SU-DHL-6 (cell line): ENCODE measurements around the gene TNNT2.

ENCODE experiments used
- H2AFZ ChIP-seq: fragments of 200-600 bp; sonication (generic); 2 replicates; pipeline ENCODE4 v1.6.1; 2014; ENCODE audit warnings: low read depth, mild to moderate bottlenecking, moderate library complexity, mixed read lengths, antibody characterized with exemption, low read length; ENCODE audit not compliant: severe bottlenecking
- H3F3A ChIP-seq: fragments of 200-600 bp; shearing (Covaris generic); 2 replicates; pipeline ENCODE4 v1.6.0; 2016; ENCODE audit warnings: antibody characterized with exemption, mild to moderate bottlenecking; ENCODE audit not compliant: insufficient read depth
- H3K27ac ChIP-seq: fragments of 200-600 bp; sonication (generic); 2 replicates; pipeline ENCODE4 v1.5.1; 2016; ENCODE audit warnings: low read depth, mild to moderate bottlenecking, low read length, moderate library complexity, mixed read lengths
- H3K27me3 ChIP-seq: fragments of 200-600 bp; sonication (generic), shearing (Covaris generic); 2 replicates; pipeline ENCODE4 v1.6.0; 2014; ENCODE audit warnings: mild to moderate bottlenecking, low read length
- H3K36me3 ChIP-seq: fragments of 200-600 bp; sonication (generic); 2 replicates; pipeline ENCODE4 v1.6.1; 2014; ENCODE audit warnings: mild to moderate bottlenecking, low read length, mixed read lengths
- H3K4me2 ChIP-seq: fragments of 300-600, 200-600 bp; shearing (Covaris generic), sonication (generic); 2 replicates; pipeline ENCODE4 v1.6.0; 2014; ENCODE audit warnings: low read length, low read depth, mild to moderate bottlenecking; ENCODE audit not compliant: poor library complexity, severe bottlenecking
- H3K4me3 ChIP-seq: fragments of 200-600 bp; sonication (generic); 2 replicates; pipeline ENCODE4 v1.5.1; 2014; ENCODE audit warnings: antibody characterized with exemption, low read length, mild to moderate bottlenecking, mixed read lengths; ENCODE audit not compliant: insufficient read depth, poor library complexity, severe bottlenecking
- H3K79me2 ChIP-seq: fragments of 200-600 bp; sonication (generic); 2 replicates; pipeline ENCODE4 v1.6.1; 2014; ENCODE audit warnings: mild to moderate bottlenecking, low read length, moderate library complexity; ENCODE audit not compliant: insufficient read depth
- H3K9ac ChIP-seq: fragments of 200-600 bp; sonication (generic); 2 replicates; pipeline ENCODE4 v1.7.0; 2014; ENCODE audit warnings: mild to moderate bottlenecking, low read length
- H3K9me2 ChIP-seq: fragments of 200-600 bp; sonication (generic); replicated peaks from 2 replicates; pipeline ENCODE4 v1.6.1; 2014; ENCODE audit warnings: low read length; ENCODE audit not compliant: insufficient read depth
- H3K9me3 ChIP-seq: fragments of 200-600 bp; sonication (generic); 2 replicates; pipeline ENCODE4 v1.6.1; 2014; ENCODE audit warnings: low read length, mixed read lengths; ENCODE audit not compliant: insufficient read depth
- H4K20me1 ChIP-seq: fragments of 200-600 bp; sonication (generic); 2 replicates; pipeline ENCODE4 v1.6.1; 2014; ENCODE audit warnings: low read depth, mild to moderate bottlenecking, antibody characterized with exemption, low read length, moderate library complexity, mixed read lengths
- EZH2phosphoT487 ChIP-seq: fragments of 200-600 bp; sonication (generic), shearing (Covaris generic); conservative IDR thresholded peaks from 2 replicates; pipeline ENCODE4 v1.6.1; 2018; ENCODE audit warnings: mild to moderate bottlenecking, antibody characterized with exemption, low read length, moderate library complexity, mixed read lengths
- TF ChIP-seq, protein P1 (sequence below): fragments of 200-600 bp; sonication (generic); IDR thresholded peaks from one replicate; pipeline ENCODE4 v1.5.1; 2017; ENCODE audit warnings: antibody characterized with exemption, mild to moderate bottlenecking, low read length, moderate library complexity; ENCODE audit not compliant: insufficient read depth, poor library complexity, severe bottlenecking

Gene TNNT2

DNA sequence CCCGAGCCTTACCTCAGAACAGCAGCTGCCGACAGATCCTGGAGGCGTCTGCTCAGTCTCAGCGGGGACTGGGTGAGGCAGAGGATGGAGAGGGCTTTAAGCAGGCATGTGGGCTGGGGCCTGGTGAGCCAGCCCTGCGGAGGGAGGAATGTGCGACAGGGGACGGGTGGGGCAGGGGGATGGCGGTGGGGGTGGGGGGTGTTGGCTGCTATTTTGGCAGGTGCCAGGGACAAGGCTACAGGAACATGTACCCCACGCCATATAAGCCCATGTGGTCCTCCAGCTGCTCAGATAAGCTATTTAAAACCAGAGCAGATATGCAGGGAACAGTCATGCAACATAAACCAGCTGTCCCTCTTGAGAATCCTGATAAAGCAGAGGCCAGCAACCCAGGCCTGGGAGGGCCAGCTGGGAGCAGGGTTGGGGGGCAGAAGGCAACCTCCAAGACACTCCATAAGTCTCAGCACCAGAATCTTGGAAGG is at the start of gene TNNT2:
Gene TNNT2, minus strand, starts transcription at position 70 of the 482 bp plus-strand sequence. CDS start 4,426 bp downstream, outside the sequence.
- Histone ChIP-seq H3K9ac (no peak within 1 kb of the TSS), H4K20me1 (no peaks in the 10 kb centered on the region), H3K27ac (no peak within 1 kb of the TSS)

DNA sequence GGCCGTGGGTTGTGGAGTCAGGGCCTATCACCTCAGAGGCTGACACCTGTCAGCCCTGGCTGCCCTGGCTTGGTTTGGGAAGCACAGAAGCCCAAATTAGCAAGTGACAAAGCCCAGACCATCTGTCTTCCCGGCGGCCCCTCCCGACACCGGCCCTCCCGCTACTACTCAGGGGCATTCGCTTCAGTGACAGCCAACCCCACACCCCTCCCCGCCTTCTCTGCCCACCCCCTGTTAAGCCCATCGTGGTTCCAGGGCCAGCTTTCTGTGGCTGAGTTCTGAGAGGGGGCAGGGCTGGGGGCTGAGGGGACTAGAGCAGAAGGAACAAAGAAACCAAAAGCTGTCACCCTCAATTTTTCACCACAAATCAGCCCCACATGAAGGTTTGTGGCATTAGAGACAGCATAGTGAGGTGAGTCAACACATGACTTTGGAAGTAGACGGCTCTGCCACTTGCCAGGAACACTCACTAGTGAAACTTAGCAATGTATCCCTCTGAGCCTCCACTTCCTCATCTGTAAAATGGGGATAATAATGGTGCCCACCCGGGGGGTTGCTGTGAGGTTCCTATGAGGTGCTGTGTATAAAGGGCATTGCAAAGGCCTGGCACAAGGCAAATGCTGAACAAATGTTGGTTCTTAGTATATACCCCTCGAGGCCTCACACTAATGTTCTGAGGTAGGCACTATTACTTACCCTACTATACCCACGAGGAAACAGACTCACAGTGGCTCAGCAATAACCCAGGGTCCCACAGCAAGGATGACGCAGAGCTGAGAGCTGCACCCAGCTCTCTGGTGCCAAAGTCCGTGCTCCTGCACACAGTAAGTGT is 49.2 kb upstream of the TNNT2 start:
- Histone ChIP-seq H3F3A (no peaks in the 10 kb centered on the region), H3K4me2 (no peak overlapping the region), H3K36me3 (no peaks in the 10 kb centered on the region), H2AFZ (no peak overlapping the region), H3K9me2 (no peaks in the 10 kb centered on the region), H3K27ac (no peak overlapping the region), H3K4me3 (no peak overlapping the region), H3K27me3 (no peaks in the 10 kb centered on the region), H3K9ac (no peak overlapping the region), H3K9me3 (no peaks in the 10 kb centered on the region), H3K79me2 (no peaks in the 10 kb centered on the region), H4K20me1 (no peaks in the 10 kb centered on the region)
- TF ChIP-seq, protein P1, sequence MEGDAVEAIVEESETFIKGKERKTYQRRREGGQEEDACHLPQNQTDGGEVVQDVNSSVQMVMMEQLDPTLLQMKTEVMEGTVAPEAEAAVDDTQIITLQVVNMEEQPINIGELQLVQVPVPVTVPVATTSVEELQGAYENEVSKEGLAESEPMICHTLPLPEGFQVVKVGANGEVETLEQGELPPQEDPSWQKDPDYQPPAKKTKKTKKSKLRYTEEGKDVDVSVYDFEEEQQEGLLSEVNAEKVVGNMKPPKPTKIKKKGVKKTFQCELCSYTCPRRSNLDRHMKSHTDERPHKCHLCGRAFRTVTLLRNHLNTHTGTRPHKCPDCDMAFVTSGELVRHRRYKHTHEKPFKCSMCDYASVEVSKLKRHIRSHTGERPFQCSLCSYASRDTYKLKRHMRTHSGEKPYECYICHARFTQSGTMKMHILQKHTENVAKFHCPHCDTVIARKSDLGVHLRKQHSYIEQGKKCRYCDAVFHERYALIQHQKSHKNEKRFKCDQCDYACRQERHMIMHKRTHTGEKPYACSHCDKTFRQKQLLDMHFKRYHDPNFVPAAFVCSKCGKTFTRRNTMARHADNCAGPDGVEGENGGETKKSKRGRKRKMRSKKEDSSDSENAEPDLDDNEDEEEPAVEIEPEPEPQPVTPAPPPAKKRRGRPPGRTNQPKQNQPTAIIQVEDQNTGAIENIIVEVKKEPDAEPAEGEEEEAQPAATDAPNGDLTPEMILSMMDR = no peak
- no peak for TF ChIP-seq EZH2phosphoT487

More for the DNA sequence above, at the start of gene TNNT2:
- H3K36me3 ChIP-seq = no peaks in the 10 kb centered on the region
- no peak within 1 kb of the TSS for H3K4me2 ChIP-seq
- H3K27me3 ChIP-seq = no peaks in the 10 kb centered on the region
- TF ChIP-seq EZH2phosphoT487 = no peak
- TF ChIP-seq, protein P1 = no peak
- no peaks in the 10 kb centered on the region for H3F3A ChIP-seq
- no peak within 1 kb of the TSS for H2AFZ ChIP-seq
- H3K4me3 ChIP-seq = no peak within 1 kb of the TSS
- H3K9me3 ChIP-seq = no peaks in the 10 kb centered on the region
- H3K79me2 ChIP-seq = no peaks in the 10 kb centered on the region
- no peaks in the 10 kb centered on the region for H3K9me2 ChIP-seq

DNA sequence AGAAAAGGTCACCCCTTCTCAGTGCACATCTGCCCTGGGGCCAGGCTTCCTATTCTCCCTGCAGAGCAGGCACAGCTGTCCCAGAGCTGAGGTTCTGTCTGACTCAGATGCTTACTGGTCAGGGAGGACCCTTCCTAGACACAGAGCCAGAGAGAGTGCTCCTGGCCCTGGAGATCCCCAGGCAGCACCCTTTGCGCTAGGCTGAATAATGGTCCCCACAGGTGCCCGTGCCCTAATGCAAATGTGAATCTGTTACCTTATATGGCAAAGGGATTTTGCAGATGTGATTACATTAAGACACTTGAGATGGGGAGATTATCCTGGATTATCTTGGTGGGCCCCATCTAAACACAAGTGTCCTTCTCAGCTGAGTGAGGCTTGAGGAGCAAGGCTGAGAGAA is 46.7 kb upstream of the TNNT2 start:
- Histone ChIP-seq H3K27ac (no peak overlapping the region), H3K4me3 (no peak overlapping the region), H3K27me3 (no peaks in the 10 kb centered on the region), H3F3A (no peaks in the 10 kb centered on the region), H4K20me1 (no peaks in the 10 kb centered on the region), H3K9ac (no peak overlapping the region), H2AFZ (no peak overlapping the region), H3K4me2 (no peak overlapping the region), H3K79me2 (no peaks in the 10 kb centered on the region), H3K9me2 (no peaks in the 10 kb centered on the region), H3K36me3 (no peaks in the 10 kb centered on the region), H3K9me3 (no peaks in the 10 kb centered on the region)
- TF ChIP-seq, protein P1 = no peak
- no peak for TF ChIP-seq EZH2phosphoT487
